ENCODE data around the gene ZNF688. TPM values are rescaled to one million over a fixed set of nuclear protein-coding genes. Genes with fewer than 3 reads are reported as not detected.

The ZNF688 gene
- total and polyA plus RNA-seq, 2 of the 13 experiments (the other 11 are each of a cell fraction or from before 2014, with no cell fraction given), result 2.4 to 5.4 TPM

DNA sequence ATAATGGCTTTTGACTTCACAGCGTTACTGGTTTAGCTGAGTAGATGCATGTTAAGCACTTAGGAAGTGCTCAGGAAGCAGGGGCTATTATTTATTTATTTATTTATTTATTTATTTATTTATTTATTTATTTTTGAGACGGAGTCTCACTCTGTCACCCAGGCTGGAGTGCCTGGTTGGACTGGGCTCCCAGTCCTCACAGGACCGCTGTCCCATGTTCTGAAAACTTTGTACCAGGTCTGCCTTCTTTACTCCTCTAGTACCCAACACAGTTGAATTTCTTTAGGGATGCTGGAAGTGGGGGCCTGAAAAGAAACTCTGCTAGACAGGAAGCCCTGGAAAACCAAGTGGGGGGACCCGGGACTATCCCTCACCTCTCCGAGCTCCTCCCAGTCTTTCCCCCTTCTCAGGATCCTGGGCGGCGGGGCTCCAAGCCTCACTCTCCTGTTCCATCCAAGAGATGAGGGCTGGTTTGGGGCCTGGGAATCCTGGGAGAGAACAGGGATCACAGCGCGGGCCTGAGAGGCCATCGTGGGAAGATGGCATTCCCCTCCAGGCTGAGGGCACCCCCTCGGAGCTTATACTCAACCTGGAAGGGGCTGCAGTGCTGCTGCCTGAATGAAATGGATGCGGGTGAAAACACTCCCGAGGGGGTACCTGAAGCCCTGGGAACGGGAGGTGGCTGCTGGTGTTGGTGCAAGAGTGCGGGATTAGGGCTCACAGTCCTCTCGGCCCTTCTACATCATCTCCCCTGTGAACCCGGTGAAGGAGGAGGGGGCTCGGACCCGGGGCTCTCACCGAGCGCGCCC lies 674 bp downstream of the ZNF688 start (continued):
- TF ChIP-seq ELF3 (CRISPR knock-in tag; IDR thresholded peaks at IDR 0.05) (no peak), MED1 (CRISPR knock-in tag; IDR thresholded peaks at IDR 0.05) (0 out of 2 replicates have a peak, but pooled peaks have one; percentile 12), RFX1 (IDR thresholded peaks at IDR 0.05) (no peak), ZNF460 (CRISPR knock-in tag; IDR thresholded peaks at IDR 0.05; ENCODE audit: borderline replicate concordance) (no peak), ZNF678 (CRISPR knock-in tag; IDR thresholded peaks at IDR 0.05) (peak; percentile 49; the same call in 1 of the 2 replicates), XRCC5 (optimal IDR thresholded peaks at IDR 0.05; ENCODE audit: low read length) (no peak), AHR (CRISPR knock-in tag; IDR thresholded peaks at IDR 0.05) (0 out of 2 replicates have a peak, but pooled peaks have one; percentile 21), ZNF709 (CRISPR knock-in tag; IDR thresholded peaks at IDR 0.05) (no peak), ZNF567 (CRISPR knock-in tag; IDR thresholded peaks at IDR 0.05; ENCODE audit: borderline replicate concordance) (0 out of 2 replicates have a peak, but pooled peaks have one; percentile 47), ISX (CRISPR knock-in tag; conservative IDR thresholded peaks at IDR 0.05) (no peak), SRSF1 (optimal IDR thresholded peaks at IDR 0.05; ENCODE audit: low read depth, low read length) (peak; percentile 31), ZFP36L1 (CRISPR knock-in tag; IDR thresholded peaks at IDR 0.05) (peak; percentile 6; the same call in 1 of the 2 replicates), KLF6 (CRISPR knock-in tag; IDR thresholded peaks at IDR 0.05) (0 out of 2 replicates have a peak, but pooled peaks have one; percentile 48)
- TF ChIP-seq, protein P1, sequence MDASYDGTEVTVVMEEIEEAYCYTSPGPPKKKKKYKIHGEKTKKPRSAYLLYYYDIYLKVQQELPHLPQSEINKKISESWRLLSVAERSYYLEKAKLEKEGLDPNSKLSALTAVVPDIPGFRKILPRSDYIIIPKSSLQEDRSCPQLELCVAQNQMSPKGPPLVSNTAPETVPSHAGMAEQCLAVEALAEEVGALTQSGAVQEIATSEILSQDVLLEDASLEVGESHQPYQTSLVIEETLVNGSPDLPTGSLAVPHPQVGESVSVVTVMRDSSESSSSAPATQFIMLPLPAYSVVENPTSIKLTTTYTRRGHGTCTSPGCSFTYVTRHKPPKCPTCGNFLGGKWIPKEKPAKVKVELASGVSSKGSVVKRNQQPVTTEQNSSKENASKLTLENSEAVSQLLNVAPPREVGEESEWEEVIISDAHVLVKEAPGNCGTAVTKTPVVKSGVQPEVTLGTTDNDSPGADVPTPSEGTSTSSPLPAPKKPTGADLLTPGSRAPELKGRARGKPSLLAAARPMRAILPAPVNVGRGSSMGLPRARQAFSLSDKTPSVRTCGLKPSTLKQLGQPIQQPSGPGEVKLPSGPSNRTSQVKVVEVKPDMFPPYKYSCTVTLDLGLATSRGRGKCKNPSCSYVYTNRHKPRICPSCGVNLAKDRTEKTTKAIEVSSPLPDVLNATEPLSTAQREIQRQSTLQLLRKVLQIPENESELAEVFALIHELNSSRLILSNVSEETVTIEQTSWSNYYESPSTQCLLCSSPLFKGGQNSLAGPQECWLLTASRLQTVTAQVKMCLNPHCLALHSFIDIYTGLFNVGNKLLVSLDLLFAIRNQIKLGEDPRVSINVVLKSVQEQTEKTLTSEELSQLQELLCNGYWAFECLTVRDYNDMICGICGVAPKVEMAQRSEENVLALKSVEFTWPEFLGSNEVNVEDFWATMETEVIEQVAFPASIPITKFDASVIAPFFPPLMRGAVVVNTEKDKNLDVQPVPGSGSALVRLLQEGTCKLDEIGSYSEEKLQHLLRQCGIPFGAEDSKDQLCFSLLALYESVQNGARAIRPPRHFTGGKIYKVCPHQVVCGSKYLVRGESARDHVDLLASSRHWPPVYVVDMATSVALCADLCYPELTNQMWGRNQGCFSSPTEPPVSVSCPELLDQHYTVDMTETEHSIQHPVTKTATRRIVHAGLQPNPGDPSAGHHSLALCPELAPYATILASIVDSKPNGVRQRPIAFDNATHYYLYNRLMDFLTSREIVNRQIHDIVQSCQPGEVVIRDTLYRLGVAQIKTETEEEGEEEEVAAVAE (CRISPR knock-in tag; IDR thresholded peaks at IDR 0.05; ENCODE audit: borderline replicate concordance), result no peak
- TF ChIP-seq, protein P2, sequence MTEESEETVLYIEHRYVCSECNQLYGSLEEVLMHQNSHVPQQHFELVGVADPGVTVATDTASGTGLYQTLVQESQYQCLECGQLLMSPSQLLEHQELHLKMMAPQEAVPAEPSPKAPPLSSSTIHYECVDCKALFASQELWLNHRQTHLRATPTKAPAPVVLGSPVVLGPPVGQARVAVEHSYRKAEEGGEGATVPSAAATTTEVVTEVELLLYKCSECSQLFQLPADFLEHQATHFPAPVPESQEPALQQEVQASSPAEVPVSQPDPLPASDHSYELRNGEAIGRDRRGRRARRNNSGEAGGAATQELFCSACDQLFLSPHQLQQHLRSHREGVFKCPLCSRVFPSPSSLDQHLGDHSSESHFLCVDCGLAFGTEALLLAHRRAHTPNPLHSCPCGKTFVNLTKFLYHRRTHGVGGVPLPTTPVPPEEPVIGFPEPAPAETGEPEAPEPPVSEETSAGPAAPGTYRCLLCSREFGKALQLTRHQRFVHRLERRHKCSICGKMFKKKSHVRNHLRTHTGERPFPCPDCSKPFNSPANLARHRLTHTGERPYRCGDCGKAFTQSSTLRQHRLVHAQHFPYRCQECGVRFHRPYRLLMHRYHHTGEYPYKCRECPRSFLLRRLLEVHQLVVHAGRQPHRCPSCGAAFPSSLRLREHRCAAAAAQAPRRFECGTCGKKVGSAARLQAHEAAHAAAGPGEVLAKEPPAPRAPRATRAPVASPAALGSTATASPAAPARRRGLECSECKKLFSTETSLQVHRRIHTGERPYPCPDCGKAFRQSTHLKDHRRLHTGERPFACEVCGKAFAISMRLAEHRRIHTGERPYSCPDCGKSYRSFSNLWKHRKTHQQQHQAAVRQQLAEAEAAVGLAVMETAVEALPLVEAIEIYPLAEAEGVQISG (CRISPR knock-in tag; IDR thresholded peaks at IDR 0.05), result no peak
- TF ChIP-seq, protein P3, sequence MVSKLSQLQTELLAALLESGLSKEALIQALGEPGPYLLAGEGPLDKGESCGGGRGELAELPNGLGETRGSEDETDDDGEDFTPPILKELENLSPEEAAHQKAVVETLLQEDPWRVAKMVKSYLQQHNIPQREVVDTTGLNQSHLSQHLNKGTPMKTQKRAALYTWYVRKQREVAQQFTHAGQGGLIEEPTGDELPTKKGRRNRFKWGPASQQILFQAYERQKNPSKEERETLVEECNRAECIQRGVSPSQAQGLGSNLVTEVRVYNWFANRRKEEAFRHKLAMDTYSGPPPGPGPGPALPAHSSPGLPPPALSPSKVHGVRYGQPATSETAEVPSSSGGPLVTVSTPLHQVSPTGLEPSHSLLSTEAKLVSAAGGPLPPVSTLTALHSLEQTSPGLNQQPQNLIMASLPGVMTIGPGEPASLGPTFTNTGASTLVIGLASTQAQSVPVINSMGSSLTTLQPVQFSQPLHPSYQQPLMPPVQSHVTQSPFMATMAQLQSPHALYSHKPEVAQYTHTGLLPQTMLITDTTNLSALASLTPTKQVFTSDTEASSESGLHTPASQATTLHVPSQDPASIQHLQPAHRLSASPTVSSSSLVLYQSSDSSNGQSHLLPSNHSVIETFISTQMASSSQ (IDR thresholded peaks at IDR 0.05; ENCODE audit: low read depth), result no peak
- TF ChIP-seq, protein P3 (CRISPR knock-in tag; IDR thresholded peaks at IDR 0.05; ENCODE audit: borderline replicate concordance), result no peak

All from HepG2 (cell line).